ENCODE results near the gene TUBA1B. TPM values are rescaled to one million over a fixed set of nuclear protein-coding genes. Genes with fewer than 3 reads are reported as not detected.
A peak's percentile ranks its signal among the peaks of the same experiment; 100 is the strongest.
"Not testable (repeated sequence)": the region's sequence is repeated elsewhere in the genome, so short reads cannot be mapped to it uniquely, and the experiment has no call there.

Gene TUBA1B
- 1,521 TPM in 2 replicates for total RNA-seq

GRCh38 chr12:49131051-49131893 is at the start of gene TUBA1B:
TSS of gene TUBA1B (minus strand) at chr12:49131395. CDS start at chr12:49131300, 95 bp downstream.
- peaks cover 40% of the 10 kb centered on the region for H3K36me3 Mint-ChIP-seq (ENCODE audit: low read depth)
- H3K27me3 Mint-ChIP-seq (ENCODE audit: insufficient read depth) = no peaks in the 10 kb centered on the region
- intact Hi-C loops (cut with micrococcal nuclease) = loop anchor here (1.0 to 5.0 kb wide), 7 partner anchors 58 to 610 kb away; partner anchors contain the start of genes ARF3, DDX23, MCRS1 and TMBIM6
- peak; percentile 89 for DNase-seq (ENCODE audit: low spot score)
- H3K9me3 Mint-ChIP-seq = no peaks in the 10 kb centered on the region
- H3K4me3 Mint-ChIP-seq = peak within 1 kb of the TSS; percentile 98
- peaks cover 59% of the 10 kb centered on the region for H3K4me1 Mint-ChIP-seq (ENCODE audit: low read depth)
- peak within 1 kb of the TSS; percentile 93 for H3K27ac Mint-ChIP-seq

GRCh38 chr12:49174218-49174617 is 43.0 kb upstream of the TUBA1B start:
- Mint-ChIP-seq H3K27me3 (ENCODE audit: insufficient read depth) (peaks cover 4% of the 10 kb centered on the region), H3K36me3 (ENCODE audit: low read depth) (no peaks in the 10 kb centered on the region), H3K4me1 (ENCODE audit: low read depth) (no peaks in the 10 kb centered on the region), H3K9me3 (peaks cover 3% of the 10 kb centered on the region), H3K27ac (no peak overlapping the region), H3K4me3 (no peak overlapping the region)
- DNase-seq (ENCODE audit: low spot score) = no peak
- intact Hi-C loops (cut with micrococcal nuclease) = no loop called here

GRCh38 chr12:49170924-49171323 is 39.7 kb upstream of the TUBA1B start:
- no peak overlapping the region for H3K27ac Mint-ChIP-seq
- no peaks in the 10 kb centered on the region for H3K36me3 Mint-ChIP-seq (ENCODE audit: low read depth)
- H3K9me3 Mint-ChIP-seq = no peaks in the 10 kb centered on the region
- no peak overlapping the region for H3K4me3 Mint-ChIP-seq
- no peaks in the 10 kb centered on the region for H3K4me1 Mint-ChIP-seq (ENCODE audit: low read depth)
- intact Hi-C loops (cut with micrococcal nuclease) = no loop called here
- DNase-seq (ENCODE audit: low spot score) = no peak
- peaks cover 4% of the 10 kb centered on the region for H3K27me3 Mint-ChIP-seq (ENCODE audit: insufficient read depth)

- Mint-ChIP-seq H3K36me3 (ENCODE audit: low read depth) (no peaks in the 10 kb centered on the region), H3K27ac (no peak overlapping the region), H3K27me3 (ENCODE audit: insufficient read depth) (no peaks in the 10 kb centered on the region), H3K9me3 (no peaks in the 10 kb centered on the region), H3K4me1 (ENCODE audit: low read depth) (no peaks in the 10 kb centered on the region), H3K4me3 (no peak overlapping the region)
- DNase-seq (ENCODE audit: low spot score) = no peak
- intact Hi-C loops (cut with micrococcal nuclease) = no loop called here
These were observed 33.9 kb upstream of the TUBA1B start for GRCh38 chr12:49165114-49165513.

- H3K4me1 Mint-ChIP-seq (ENCODE audit: low read depth) = not testable (repeated sequence)
These were observed 30.7 kb upstream of the TUBA1B start for GRCh38 chr12:49161901-49162300.

GRCh38 chr12:49161092-49161795 is 30.0 kb upstream of the TUBA1B start:
- intact Hi-C loops (cut with micrococcal nuclease) = no loop called here
- no peaks in the 10 kb centered on the region for H3K4me1 Mint-ChIP-seq (ENCODE audit: low read depth)
- H3K9me3 Mint-ChIP-seq = no peaks in the 10 kb centered on the region
- H3K36me3 Mint-ChIP-seq (ENCODE audit: low read depth) = no peaks in the 10 kb centered on the region
- no peak overlapping the region for H3K4me3 Mint-ChIP-seq
- H3K27ac Mint-ChIP-seq = no peak overlapping the region
- no peak for DNase-seq (ENCODE audit: low spot score)
- no peaks in the 10 kb centered on the region for H3K27me3 Mint-ChIP-seq (ENCODE audit: insufficient read depth)

More at GRCh38 chr12:49161901-49162300, 30.7 kb upstream of the TUBA1B start:
- H3K27me3 Mint-ChIP-seq (ENCODE audit: insufficient read depth); H3K4me3 Mint-ChIP-seq; DNase-seq (ENCODE audit: low spot score); H3K36me3 Mint-ChIP-seq (ENCODE audit: low read depth); H3K9me3 Mint-ChIP-seq; H3K27ac Mint-ChIP-seq; intact Hi-C loops (cut with micrococcal nuclease): not testable (repeated sequence)

GRCh38 chr12:49160399-49160798 is 29.2 kb upstream of the TUBA1B start:
- Mint-ChIP-seq H3K4me3 (no peak overlapping the region), H3K27me3 (ENCODE audit: insufficient read depth) (no peaks in the 10 kb centered on the region), H3K27ac (no peak overlapping the region), H3K9me3 (no peaks in the 10 kb centered on the region), H3K4me1 (ENCODE audit: low read depth) (no peaks in the 10 kb centered on the region), H3K36me3 (ENCODE audit: low read depth) (no peaks in the 10 kb centered on the region)
- intact Hi-C loops (cut with micrococcal nuclease) = no loop called here
- no peak for DNase-seq (ENCODE audit: low spot score)

- no peak overlapping the region for H3K4me3 Mint-ChIP-seq
- no peak overlapping the region for H3K27ac Mint-ChIP-seq
- intact Hi-C loops (cut with micrococcal nuclease) = no loop called here
These were observed 23.0 kb upstream of the TUBA1B start for GRCh38 chr12:49154221-49154620.

GRCh38 chr12:49147384-49147783 is 16.2 kb upstream of the TUBA1B start:
- Mint-ChIP-seq H3K9me3 (no peaks in the 10 kb centered on the region), H3K4me3 (no peak overlapping the region), H3K27me3 (ENCODE audit: insufficient read depth) (no peaks in the 10 kb centered on the region), H3K36me3 (ENCODE audit: low read depth) (no peaks in the 10 kb centered on the region), H3K27ac (no peak overlapping the region), H3K4me1 (ENCODE audit: low read depth) (peaks cover 11% of the 10 kb centered on the region)
- DNase-seq (ENCODE audit: low spot score) = no peak
- intact Hi-C loops (cut with micrococcal nuclease) = no loop called here

More at GRCh38 chr12:49154221-49154620, 23.0 kb upstream of the TUBA1B start:
- DNase-seq (ENCODE audit: low spot score) = no peak
- Mint-ChIP-seq H3K4me1 (ENCODE audit: low read depth) (peaks cover 5% of the 10 kb centered on the region), H3K9me3 (no peaks in the 10 kb centered on the region), H3K27me3 (ENCODE audit: insufficient read depth) (peaks cover 1% of the 10 kb centered on the region), H3K36me3 (ENCODE audit: low read depth) (no peaks in the 10 kb centered on the region)

- intact Hi-C loops (cut with micrococcal nuclease) = no loop called here
- Mint-ChIP-seq H3K36me3 (ENCODE audit: low read depth) (no peaks in the 10 kb centered on the region), H3K27me3 (ENCODE audit: insufficient read depth) (no peaks in the 10 kb centered on the region), H3K4me1 (ENCODE audit: low read depth) (peaks cover 11% of the 10 kb centered on the region), H3K9me3 (no peaks in the 10 kb centered on the region), H3K27ac (no peak overlapping the region), H3K4me3 (no peak overlapping the region)
- DNase-seq (ENCODE audit: low spot score) = no peak
These were observed 15.2 kb upstream of the TUBA1B start for GRCh38 chr12:49146406-49146805.

GRCh38 chr12:49144384-49144783 is 13.2 kb upstream of the TUBA1B start:
- H3K27me3 Mint-ChIP-seq (ENCODE audit: insufficient read depth) = no peaks in the 10 kb centered on the region
- peaks cover 10% of the 10 kb centered on the region for H3K4me1 Mint-ChIP-seq (ENCODE audit: low read depth)
- no peak for DNase-seq (ENCODE audit: low spot score)
- intact Hi-C loops (cut with micrococcal nuclease) = no loop called here
- no peak overlapping the region for H3K4me3 Mint-ChIP-seq
- H3K36me3 Mint-ChIP-seq (ENCODE audit: low read depth) = peaks cover 2% of the 10 kb centered on the region
- H3K9me3 Mint-ChIP-seq = no peaks in the 10 kb centered on the region
- H3K27ac Mint-ChIP-seq = no peak overlapping the region

GRCh38 chr12:49138999-49139398 is 7.8 kb upstream of the TUBA1B start:
- Mint-ChIP-seq H3K9me3 (no peaks in the 10 kb centered on the region), H3K27ac (no peak overlapping the region), H3K4me3 (no peak overlapping the region), H3K27me3 (ENCODE audit: insufficient read depth) (no peaks in the 10 kb centered on the region), H3K36me3 (ENCODE audit: low read depth) (peaks cover 2% of the 10 kb centered on the region), H3K4me1 (ENCODE audit: low read depth) (peaks cover 17% of the 10 kb centered on the region)
- DNase-seq (ENCODE audit: low spot score) = no peak
- intact Hi-C loops (cut with micrococcal nuclease) = no loop called here

GRCh38 chr12:49138587-49138986 is 7.4 kb upstream of the TUBA1B start:
- H3K4me1 Mint-ChIP-seq (ENCODE audit: low read depth) = peaks cover 21% of the 10 kb centered on the region
- peaks cover 4% of the 10 kb centered on the region for H3K36me3 Mint-ChIP-seq (ENCODE audit: low read depth)
- H3K9me3 Mint-ChIP-seq = no peaks in the 10 kb centered on the region
- intact Hi-C loops (cut with micrococcal nuclease) = no loop called here
- DNase-seq (ENCODE audit: low spot score) = no peak
- H3K27me3 Mint-ChIP-seq (ENCODE audit: insufficient read depth) = no peaks in the 10 kb centered on the region
- H3K4me3 Mint-ChIP-seq = no peak overlapping the region
- no peak overlapping the region for H3K27ac Mint-ChIP-seq

All from activated T-helper 1 cell treated with anti-CD3 and anti-CD28 coated beads, Interleukin-12 subunit alpha, Interleukin-12 subunit beta, Interleukin-2, Interleukin-4 antibody, amounts not matched to agents 30 ng/mL and 10 ng/mL and 1 ng/mL, durations not matched to agents 14 hours and 24 hours and 36 hours (primary cell).